ENCODE data around the gene SELENOM. TPM values are rescaled to one million over a fixed set of nuclear protein-coding genes. Genes with fewer than 3 reads are reported as not detected.

The SELENOM gene
- total RNA-seq, 1 donor from 2014 or later = 7.9 TPM

DNA sequence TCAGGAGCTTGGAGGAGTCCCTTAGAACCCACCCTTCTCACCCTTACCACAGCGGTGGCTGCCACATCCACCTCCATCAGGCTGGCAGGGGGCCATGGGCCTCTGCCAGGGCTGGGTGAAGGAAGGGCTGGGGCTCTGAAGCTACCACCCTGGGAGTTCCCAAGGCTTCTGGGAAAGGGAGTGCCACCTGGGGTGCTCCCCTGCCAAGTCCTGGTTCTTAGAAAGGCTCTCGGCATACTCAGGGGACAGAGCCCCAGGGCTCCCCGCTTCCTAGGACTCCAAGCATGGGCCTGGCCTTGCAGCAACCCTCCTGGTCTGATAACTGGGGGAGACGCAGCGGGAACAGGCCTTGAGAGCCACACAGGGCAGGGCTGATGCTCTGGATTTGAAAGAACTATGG is 33.4 kb upstream of the SELENOM start:
- Mint-ChIP-seq H3K4me1 (ENCODE audit: low read depth) (no peaks in the 10 kb centered on the region), H3K27ac (no peak overlapping the region), H3K36me3 (ENCODE audit: low read depth) (no peaks in the 10 kb centered on the region), H3K27me3 (ENCODE audit: low read depth) (no peaks in the 10 kb centered on the region), H3K4me3 (ENCODE audit: low read depth) (no peak overlapping the region), H3K9me3 (no peaks in the 10 kb centered on the region)
- no peak for DNase-seq (ENCODE audit: low spot score)
- intact Hi-C loops (cut with micrococcal nuclease) = no loop called here

DNA sequence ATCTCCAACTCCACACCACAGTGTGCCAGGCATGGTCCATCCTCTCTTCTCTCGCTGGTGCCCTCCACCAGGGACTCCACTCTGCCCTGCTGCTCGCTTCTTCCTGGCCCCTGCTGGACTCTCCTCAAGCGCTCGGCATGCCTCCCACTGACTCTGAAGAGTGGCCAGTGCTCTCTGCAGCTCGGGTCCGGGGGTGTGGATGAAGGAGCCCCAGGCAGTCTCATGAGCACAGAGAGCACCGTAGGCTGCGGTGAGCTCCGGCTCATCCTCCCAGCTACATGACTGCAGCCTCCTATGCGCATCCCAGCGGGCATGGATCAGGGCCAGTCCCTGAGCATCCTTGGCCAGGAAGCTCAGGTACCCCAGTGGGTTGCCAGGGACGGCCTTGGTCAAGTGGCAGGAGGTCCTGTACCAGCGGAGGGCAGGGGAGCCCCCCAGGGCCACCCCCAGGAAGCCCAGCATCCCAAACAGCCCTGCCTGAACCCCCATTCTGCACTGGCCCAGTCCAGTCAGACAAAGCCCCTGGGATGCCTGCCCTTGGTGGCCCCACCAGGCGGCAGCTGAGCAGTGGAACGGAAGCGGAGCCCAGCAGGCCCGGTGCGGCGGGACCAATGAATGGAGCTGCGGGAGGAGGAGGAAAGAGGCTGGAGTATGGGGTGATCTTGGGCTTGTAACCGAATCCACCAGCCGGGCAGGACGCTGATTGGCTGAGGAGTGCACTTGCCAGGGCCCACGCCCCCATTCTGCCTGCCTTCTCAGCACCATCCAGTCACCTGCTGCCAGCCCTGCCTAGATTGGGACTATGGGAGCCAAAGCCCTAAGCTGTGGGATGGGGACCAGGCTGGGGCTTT is 32.7 kb upstream of the SELENOM start, which contains the start of gene PLA2G3:
TSS of gene PLA2G3 (minus strand) at position 643 of the 851 bp plus-strand sequence. CDS start at position 489, 154 bp downstream.
- Mint-ChIP-seq H3K9me3 (no peaks in the 10 kb centered on the region), H3K27ac (no peak within 1 kb of the TSS), H3K4me3 (ENCODE audit: low read depth) (no peak within 1 kb of the TSS), H3K4me1 (ENCODE audit: low read depth) (no peaks in the 10 kb centered on the region), H3K36me3 (ENCODE audit: low read depth) (no peaks in the 10 kb centered on the region), H3K27me3 (ENCODE audit: low read depth) (no peaks in the 10 kb centered on the region)
- no peak for DNase-seq (ENCODE audit: low spot score)
- intact Hi-C loops (cut with micrococcal nuclease) = no loop called here

DNA sequence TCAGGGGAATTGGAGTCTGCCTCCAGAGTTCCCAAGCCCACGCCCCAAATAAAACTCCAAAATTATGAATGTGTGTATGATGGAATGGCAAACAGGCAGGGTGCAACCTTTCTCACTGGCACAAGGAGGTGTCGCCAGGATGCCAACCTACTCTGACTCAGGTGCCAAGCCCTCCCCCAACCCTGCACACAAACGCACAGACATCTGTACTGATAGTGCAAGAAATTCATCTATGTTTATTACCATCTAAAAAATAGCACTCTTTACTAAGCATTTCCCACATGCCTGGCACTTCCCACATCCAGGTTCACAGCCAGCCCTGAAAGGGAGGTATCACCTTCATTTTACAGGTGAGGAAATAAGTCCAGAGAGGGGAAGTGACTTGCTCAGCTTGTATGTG is 31.7 kb upstream of the SELENOM start:
- H3K4me1 Mint-ChIP-seq (ENCODE audit: low read depth) = no peaks in the 10 kb centered on the region
- no peak overlapping the region for H3K27ac Mint-ChIP-seq
- no peaks in the 10 kb centered on the region for H3K9me3 Mint-ChIP-seq
- intact Hi-C loops (cut with micrococcal nuclease) = no loop called here
- no peak overlapping the region for H3K4me3 Mint-ChIP-seq (ENCODE audit: low read depth)
- H3K36me3 Mint-ChIP-seq (ENCODE audit: low read depth) = no peaks in the 10 kb centered on the region
- no peaks in the 10 kb centered on the region for H3K27me3 Mint-ChIP-seq (ENCODE audit: low read depth)
- DNase-seq (ENCODE audit: low spot score) = no peak

DNA sequence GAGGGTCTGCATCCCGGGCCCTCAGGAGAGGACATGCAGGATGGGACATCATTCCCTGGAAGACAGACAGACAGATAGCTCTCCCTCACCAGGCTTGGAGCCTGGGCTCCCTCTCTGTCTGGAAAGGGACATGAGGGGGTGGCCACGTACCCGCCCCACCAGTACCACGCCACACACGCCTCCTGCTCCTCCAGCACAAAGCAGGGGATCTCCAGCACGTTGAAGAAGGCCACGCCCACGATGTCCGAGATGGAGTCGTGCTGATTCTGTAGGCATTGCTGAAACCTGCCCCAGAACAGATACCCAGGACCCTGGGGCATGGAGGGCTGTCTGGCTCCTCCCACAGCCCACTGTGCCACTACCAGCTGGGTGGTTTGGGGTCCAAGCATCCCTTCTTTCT is 30.8 kb upstream of the SELENOM start:
- H3K36me3 Mint-ChIP-seq (ENCODE audit: low read depth) = no peaks in the 10 kb centered on the region
- DNase-seq (ENCODE audit: low spot score) = no peak
- no peaks in the 10 kb centered on the region for H3K27me3 Mint-ChIP-seq (ENCODE audit: low read depth)
- H3K27ac Mint-ChIP-seq = no peak overlapping the region
- intact Hi-C loops (cut with micrococcal nuclease) = no loop called here
- H3K9me3 Mint-ChIP-seq = no peaks in the 10 kb centered on the region
- no peaks in the 10 kb centered on the region for H3K4me1 Mint-ChIP-seq (ENCODE audit: low read depth)
- no peak overlapping the region for H3K4me3 Mint-ChIP-seq (ENCODE audit: low read depth)

DNA sequence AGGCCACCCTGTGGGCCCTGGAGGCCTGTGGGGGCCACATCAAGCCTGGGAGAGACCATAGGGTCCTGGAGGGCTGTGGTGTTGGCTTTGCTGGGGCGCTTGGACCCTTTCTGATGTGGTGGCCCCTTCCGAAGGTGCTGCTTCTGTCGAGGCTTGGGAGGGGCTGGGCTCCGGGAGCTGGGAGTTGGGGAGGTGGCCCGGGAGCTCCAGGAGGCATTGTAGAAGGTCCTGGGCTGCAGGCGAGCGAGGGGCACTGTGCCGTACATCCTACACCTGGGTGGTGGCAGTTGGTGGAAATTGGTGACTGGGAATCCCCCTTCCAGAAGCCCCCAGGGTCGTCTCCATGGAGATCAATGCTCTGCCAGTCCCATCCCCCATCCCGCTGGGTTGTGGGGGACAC is 30.4 kb upstream of the SELENOM start:
- intact Hi-C loops (cut with micrococcal nuclease) = no loop called here
- DNase-seq (ENCODE audit: low spot score) = no peak
- Mint-ChIP-seq H3K4me1 (ENCODE audit: low read depth) (no peaks in the 10 kb centered on the region), H3K27ac (no peak overlapping the region), H3K4me3 (ENCODE audit: low read depth) (no peak overlapping the region), H3K27me3 (ENCODE audit: low read depth) (no peaks in the 10 kb centered on the region), H3K36me3 (ENCODE audit: low read depth) (no peaks in the 10 kb centered on the region), H3K9me3 (no peaks in the 10 kb centered on the region)

DNA sequence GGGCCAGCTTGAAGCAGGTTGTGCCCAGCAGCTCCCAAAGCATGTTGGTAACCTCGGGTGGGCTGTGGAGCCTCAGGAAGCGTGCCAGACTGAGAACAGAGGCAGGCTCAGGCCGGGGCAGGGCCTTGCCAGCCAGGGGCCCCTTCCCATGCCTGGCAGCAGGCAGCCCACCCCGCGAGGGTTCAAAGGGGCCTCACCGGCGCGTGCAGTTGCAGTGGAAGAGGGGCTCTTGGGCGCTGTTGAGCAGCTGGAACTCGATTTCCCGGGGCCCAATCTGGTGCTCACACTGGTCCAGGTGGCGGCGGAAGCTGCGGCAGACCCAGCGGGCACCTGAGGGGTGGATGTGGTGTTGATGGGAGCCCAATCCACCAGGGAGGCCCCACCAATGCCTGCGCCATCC is 29.3 kb upstream of the SELENOM start:
- no peak for DNase-seq (ENCODE audit: low spot score)
- Mint-ChIP-seq H3K4me1 (ENCODE audit: low read depth) (no peaks in the 10 kb centered on the region), H3K36me3 (ENCODE audit: low read depth) (no peaks in the 10 kb centered on the region), H3K27me3 (ENCODE audit: low read depth) (no peaks in the 10 kb centered on the region), H3K27ac (no peak overlapping the region), H3K9me3 (no peaks in the 10 kb centered on the region), H3K4me3 (ENCODE audit: low read depth) (no peak overlapping the region)
- intact Hi-C loops (cut with micrococcal nuclease) = no loop called here

DNA sequence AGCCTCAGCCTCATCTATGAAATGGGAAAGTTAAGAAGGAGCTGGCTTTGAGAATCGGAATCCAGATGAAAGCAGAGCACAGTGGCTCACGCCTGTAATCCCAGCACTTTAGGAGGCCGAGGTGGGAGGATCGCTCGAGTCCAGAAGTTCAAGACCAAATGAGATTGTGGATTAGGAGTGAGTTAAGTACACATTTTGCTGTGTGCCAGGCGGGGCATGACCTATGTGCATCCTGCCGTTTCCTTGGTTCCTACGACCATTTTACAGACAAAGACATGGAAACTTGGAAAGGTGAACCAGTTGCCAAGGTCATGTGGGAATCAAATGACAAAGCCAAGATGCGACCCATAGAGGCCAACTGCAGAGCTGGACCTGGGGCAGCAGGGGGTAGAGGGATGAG is 28.8 kb upstream of the SELENOM start:
- Mint-ChIP-seq H3K36me3 (ENCODE audit: low read depth) (no peaks in the 10 kb centered on the region), H3K4me1 (ENCODE audit: low read depth) (no peaks in the 10 kb centered on the region), H3K27ac (no peak overlapping the region), H3K4me3 (ENCODE audit: low read depth) (no peak overlapping the region), H3K27me3 (ENCODE audit: low read depth) (no peaks in the 10 kb centered on the region), H3K9me3 (no peaks in the 10 kb centered on the region)
- no peak for DNase-seq (ENCODE audit: low spot score)
- intact Hi-C loops (cut with micrococcal nuclease) = no loop called here

DNA sequence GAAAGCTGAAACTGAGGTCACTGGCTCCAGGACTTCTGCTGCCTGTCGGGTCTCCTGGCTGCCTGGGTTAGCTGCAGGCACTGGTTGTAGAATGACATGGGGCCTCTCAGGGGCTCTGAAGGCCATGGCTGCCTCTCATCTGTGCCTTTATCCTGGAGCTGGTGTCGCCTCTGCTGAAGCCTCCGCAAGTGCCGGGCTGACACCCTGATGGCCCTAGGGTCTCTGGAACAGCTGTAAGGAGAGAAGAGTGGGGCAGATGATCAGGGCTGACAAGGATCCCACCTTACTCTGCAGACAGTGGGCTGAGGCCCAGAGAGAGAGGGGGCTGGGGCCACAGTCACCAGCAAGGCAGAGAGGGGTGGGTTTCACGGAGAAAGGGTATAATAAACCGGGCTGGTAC is 28.3 kb upstream of the SELENOM start:
- Mint-ChIP-seq H3K9me3 (no peaks in the 10 kb centered on the region), H3K4me3 (ENCODE audit: low read depth) (no peak overlapping the region), H3K4me1 (ENCODE audit: low read depth) (no peaks in the 10 kb centered on the region), H3K27me3 (ENCODE audit: low read depth) (no peaks in the 10 kb centered on the region), H3K27ac (no peak overlapping the region), H3K36me3 (ENCODE audit: low read depth) (no peaks in the 10 kb centered on the region)
- DNase-seq (ENCODE audit: low spot score) = no peak
- intact Hi-C loops (cut with micrococcal nuclease) = no loop called here

DNA sequence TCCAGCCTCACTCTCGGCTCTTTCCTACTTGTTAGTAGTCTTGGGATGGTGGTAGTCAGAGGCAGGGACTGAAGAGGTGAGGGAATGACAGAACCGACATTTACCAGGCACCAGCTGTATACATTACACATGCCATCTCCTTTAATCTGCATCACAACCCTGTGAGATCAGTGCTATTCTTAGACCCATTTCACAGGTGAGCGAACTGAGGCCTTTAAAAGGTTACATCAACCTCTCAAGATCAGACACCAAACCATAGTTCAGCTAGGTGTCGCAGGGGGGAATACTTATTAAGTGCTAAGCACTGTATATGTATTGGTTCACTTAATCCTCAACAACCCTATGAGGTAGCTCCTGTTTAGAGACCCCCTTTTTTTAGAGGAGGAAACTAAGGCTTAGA is 27.3 kb upstream of the SELENOM start:
- no peaks in the 10 kb centered on the region for H3K9me3 Mint-ChIP-seq
- DNase-seq (ENCODE audit: low spot score) = no peak
- intact Hi-C loops (cut with micrococcal nuclease) = no loop called here
- H3K36me3 Mint-ChIP-seq (ENCODE audit: low read depth) = no peaks in the 10 kb centered on the region
- no peak overlapping the region for H3K4me3 Mint-ChIP-seq (ENCODE audit: low read depth)
- H3K27me3 Mint-ChIP-seq (ENCODE audit: low read depth) = no peaks in the 10 kb centered on the region
- H3K4me1 Mint-ChIP-seq (ENCODE audit: low read depth) = no peaks in the 10 kb centered on the region
- no peak overlapping the region for H3K27ac Mint-ChIP-seq

DNA sequence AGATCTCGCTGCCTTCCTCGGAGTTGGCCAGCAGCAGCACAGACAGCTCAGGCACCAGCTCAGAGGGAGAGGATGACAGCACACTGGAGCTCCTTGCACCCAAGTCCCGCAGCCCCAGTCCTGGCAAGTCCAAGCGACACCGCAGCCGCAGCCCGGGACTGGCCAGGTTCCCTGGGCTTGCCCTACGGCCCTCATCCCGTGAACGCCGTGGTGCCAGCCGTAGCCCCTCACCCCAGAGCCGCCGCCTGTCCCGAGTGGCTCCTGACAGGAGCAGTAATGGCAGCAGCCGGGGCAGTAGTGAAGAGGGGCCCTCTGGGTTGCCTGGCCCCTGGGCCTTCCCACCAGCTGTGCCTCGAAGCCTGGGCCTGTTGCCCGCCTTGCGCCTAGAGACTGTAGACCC is 26.5 kb upstream of the SELENOM start:
- Mint-ChIP-seq H3K4me1 (ENCODE audit: low read depth) (no peaks in the 10 kb centered on the region), H3K4me3 (ENCODE audit: low read depth) (no peak overlapping the region), H3K36me3 (ENCODE audit: low read depth) (no peaks in the 10 kb centered on the region), H3K27ac (no peak overlapping the region), H3K27me3 (ENCODE audit: low read depth) (no peaks in the 10 kb centered on the region), H3K9me3 (no peaks in the 10 kb centered on the region)
- intact Hi-C loops (cut with micrococcal nuclease) = no loop called here
- no peak for DNase-seq (ENCODE audit: low spot score)

DNA sequence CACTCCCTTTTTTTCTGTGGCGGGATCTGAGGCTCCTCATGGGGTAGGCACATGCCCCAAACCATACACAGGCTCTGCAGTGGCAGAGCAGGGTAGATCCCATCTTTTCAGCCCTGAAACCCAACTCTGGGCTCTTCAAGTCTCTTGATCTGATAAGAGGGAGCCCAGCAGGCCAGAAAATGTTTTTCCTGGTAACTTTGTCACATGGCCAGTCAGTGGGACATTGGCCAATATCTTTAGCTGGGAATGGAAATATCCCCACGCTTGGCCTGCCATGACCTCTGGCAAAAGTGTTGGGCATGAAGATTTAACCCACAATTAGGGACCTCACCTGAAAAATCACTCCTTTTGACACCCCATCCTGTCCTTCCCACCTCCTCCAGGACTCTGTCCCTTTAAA is 23.5 kb upstream of the SELENOM start:
- no peaks in the 10 kb centered on the region for H3K27me3 Mint-ChIP-seq (ENCODE audit: low read depth)
- H3K27ac Mint-ChIP-seq = no peak overlapping the region
- DNase-seq (ENCODE audit: low spot score) = no peak
- intact Hi-C loops (cut with micrococcal nuclease) = no loop called here
- no peak overlapping the region for H3K4me3 Mint-ChIP-seq (ENCODE audit: low read depth)
- no peaks in the 10 kb centered on the region for H3K9me3 Mint-ChIP-seq
- no peaks in the 10 kb centered on the region for H3K4me1 Mint-ChIP-seq (ENCODE audit: low read depth)
- no peaks in the 10 kb centered on the region for H3K36me3 Mint-ChIP-seq (ENCODE audit: low read depth)

DNA sequence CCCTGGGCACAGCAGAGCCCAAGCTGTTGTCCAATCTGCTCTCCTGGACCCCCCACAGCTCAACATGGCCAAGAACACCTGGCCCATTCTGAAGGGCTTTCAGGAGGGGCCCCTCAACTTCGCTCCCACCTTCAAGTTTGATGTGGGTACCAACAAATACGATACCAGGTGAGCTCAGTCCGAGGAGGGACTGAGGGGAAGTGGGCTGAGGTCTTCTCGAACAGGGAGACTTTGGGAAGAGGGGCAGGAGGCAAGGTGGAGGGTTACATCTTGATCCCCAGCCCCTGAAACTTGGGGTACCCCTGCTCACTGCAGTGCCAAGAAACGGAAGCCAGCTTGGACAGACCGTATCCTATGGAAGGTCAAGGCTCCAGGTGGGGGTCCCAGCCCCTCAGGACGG is 20.8 kb upstream of the SELENOM start:
- intact Hi-C loops (cut with micrococcal nuclease) = no loop called here
- H3K27ac Mint-ChIP-seq = no peak overlapping the region
- H3K9me3 Mint-ChIP-seq = no peaks in the 10 kb centered on the region
- no peaks in the 10 kb centered on the region for H3K27me3 Mint-ChIP-seq (ENCODE audit: low read depth)
- H3K4me1 Mint-ChIP-seq (ENCODE audit: low read depth) = no peaks in the 10 kb centered on the region
- H3K4me3 Mint-ChIP-seq (ENCODE audit: low read depth) = no peak overlapping the region
- no peaks in the 10 kb centered on the region for H3K36me3 Mint-ChIP-seq (ENCODE audit: low read depth)
- DNase-seq (ENCODE audit: low spot score) = no peak

DNA sequence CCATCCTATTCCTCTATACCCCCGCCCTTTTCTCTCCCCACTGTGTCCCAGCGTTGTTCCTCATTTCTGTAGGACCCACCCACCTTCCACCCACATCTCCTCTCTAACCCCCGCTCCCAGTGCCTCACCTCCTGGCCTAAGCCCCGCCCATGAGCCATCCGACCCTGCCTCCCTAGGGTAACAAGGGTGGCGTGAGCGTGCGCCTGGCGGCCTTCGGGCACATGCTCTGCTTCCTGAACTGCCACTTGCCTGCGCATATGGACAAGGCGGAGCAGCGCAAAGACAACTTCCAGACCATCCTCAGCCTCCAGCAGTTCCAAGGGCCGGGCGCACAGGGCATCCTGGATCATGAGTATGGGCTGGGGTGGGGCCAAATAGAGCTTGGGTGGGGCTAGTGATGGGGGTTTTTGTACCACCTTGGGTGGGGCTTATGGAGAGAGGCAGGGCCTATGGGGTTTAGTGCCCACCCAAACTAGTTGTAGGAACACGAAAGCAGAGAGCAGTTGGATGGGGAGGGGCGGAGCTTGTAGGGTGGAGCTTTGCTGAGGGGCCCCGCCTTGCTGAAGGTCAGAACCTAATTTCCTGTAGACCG is 19.9 kb upstream of the SELENOM start:
- no peak for DNase-seq (ENCODE audit: low spot score)
- intact Hi-C loops (cut with micrococcal nuclease) = no loop called here
- H3K4me3 Mint-ChIP-seq (ENCODE audit: low read depth) = no peak overlapping the region
- no peak overlapping the region for H3K27ac Mint-ChIP-seq
- H3K4me1 Mint-ChIP-seq (ENCODE audit: low read depth) = no peaks in the 10 kb centered on the region
- H3K36me3 Mint-ChIP-seq (ENCODE audit: low read depth) = no peaks in the 10 kb centered on the region
- H3K27me3 Mint-ChIP-seq (ENCODE audit: low read depth) = no peaks in the 10 kb centered on the region
- H3K9me3 Mint-ChIP-seq = no peaks in the 10 kb centered on the region
